Caco-2 (cell line): ENCODE results near the gene CEP83. TPM values are rescaled to one million over a fixed set of nuclear protein-coding genes. Genes with fewer than 3 reads are reported as not detected.
"Not testable (repeated sequence)": the region's sequence is repeated elsewhere in the genome, so short reads cannot be mapped to it uniquely, and the experiment has no call there.

Experiments used
- BruUV-seq: library from RNA; stranded (reverse); fragments of 400-500 nt; replicated peaks from 2 replicates; lab custom pipeline; 2021; lab: Mats Ljungman, UMichigan
- CTCF ChIA-PET: fragments of 300-600 bp; sonication (Branson Sonifier 250); formaldehyde crosslinking; loops from one replicate; lab custom pipeline; 2022; ENCODE audit warnings: antibody characterized with exemption; lab: Charles Lee
- POLR2A ChIA-PET: fragments of 300-600 bp; sonication (Branson Sonifier 250); formaldehyde crosslinking; loops from one replicate; lab custom pipeline; 2022; ENCODE audit warnings: antibody characterized with exemption; lab: Charles Lee
- DNase-seq, 2 experiments: peaks; one replicate each; pipeline versions ENCODE4 v3.0.0 to v3.0.0-alpha.2; 2020 to 2022
- H3K27me3 ChIP-seq: replicated peaks from 2 replicates; pipeline ENCODE4 v1.6.0; 2011; ENCODE audit warnings: low read length; ENCODE audit not compliant: control insufficient read depth, insufficient read depth
- H3K36me3 ChIP-seq: 2 replicates; pipeline ENCODE4 v1.5.1; 2011; ENCODE audit warnings: low read length; ENCODE audit not compliant: control insufficient read depth, insufficient read depth
- H3K4me1 ChIP-seq: fragments of 250-450 bp; sonication (Bioruptor Pico); 2 replicates; pipeline ENCODE4 v1.5.1; 2020; ENCODE audit warnings: mild to moderate bottlenecking
- H3K4me3 ChIP-seq: 2 replicates; pipeline ENCODE4 v1.5.1; 2011; ENCODE audit warnings: low read depth, mild to moderate bottlenecking, control low read depth, low read length
- H3K9me3 ChIP-seq: fragments of 250-450 bp; sonication (Bioruptor Pico); 2 replicates; pipeline ENCODE4 v1.5.1; 2020; ENCODE audit warnings: mild to moderate bottlenecking, moderate library complexity
- H3K27ac Mint-ChIP-seq: one replicate; pipeline ENCODE4 v1.8.0; 2022; ENCODE audit warnings: mixed read lengths; ENCODE audit not compliant: unreplicated experiment
- H3K27me3 Mint-ChIP-seq: one replicate; pipeline ENCODE4 v1.8.0; 2022; ENCODE audit warnings: mixed read lengths; ENCODE audit not compliant: insufficient read depth, unreplicated experiment
- H3K36me3 Mint-ChIP-seq: one replicate; pipeline ENCODE4 v1.8.0; 2022; ENCODE audit warnings: mild to moderate bottlenecking, mixed read lengths; ENCODE audit not compliant: insufficient read depth, unreplicated experiment
- H3K4me1 Mint-ChIP-seq: one replicate; pipeline ENCODE4 v1.8.0; 2022; ENCODE audit warnings: low read depth, mixed read lengths; ENCODE audit not compliant: unreplicated experiment
- H3K4me3 Mint-ChIP-seq: one replicate; pipeline ENCODE4 v1.8.0; 2022; ENCODE audit warnings: mild to moderate bottlenecking, moderate library complexity, mixed read lengths; ENCODE audit not compliant: unreplicated experiment
- H3K9me3 Mint-ChIP-seq: one replicate; pipeline ENCODE4 v1.8.0; 2022; ENCODE audit warnings: mixed read lengths; ENCODE audit not compliant: unreplicated experiment
- CTCF ChIP-seq, 2 experiments: fragments of 200-600 bp in 1 of 2; IDR thresholded peaks; 1 replicate in 1 of 2; 2 replicates in 1 of 2; pipeline versions ENCODE4 v1.5.1 to v1.8.0; 2011 to 2022; ENCODE audit warnings: antibody characterized with exemption in 1 of 2, control low read depth in 1 of 2, inconsistent platforms in 1 of 2, low read depth in 1 of 2, low read length in 1 of 2, mild to moderate bottlenecking in 1 of 2, moderate library complexity in 1 of 2; ENCODE audit not compliant: insufficient read depth in 1 of 2, severe bottlenecking in 1 of 2, unreplicated experiment in 1 of 2
- intact Hi-C: fragments of 100-400 bp; cut with micrococcal nuclease; formaldehyde crosslinking; loops from one replicate; pipeline ENCODE4 v1.10.0; 2022; ENCODE audit not compliant: unreplicated experiment
- total RNA-seq: library from RNA; stranded (reverse); gene quantifications from 2 replicates; pipeline ENCODE4 v1.2.3, GENCODE V29; 2022

Gene CEP83
- total RNA-seq, 1 experiment from 2014 or later, result 23.3 TPM

- Histone ChIP-seq H3K27me3 (no peaks in the 10 kb centered on the region), H3K4me3 (peak overlapping the region; percentile 99), H3K36me3 (no peaks in the 10 kb centered on the region; the same call in 1 of the 2 replicates), H3K4me1 (peaks cover 3% of the 10 kb centered on the region; the same call in 1 of the 2 replicates), H3K9me3 (no peaks in the 10 kb centered on the region)
- Mint-ChIP-seq H3K36me3 (peaks cover 25% of the 10 kb centered on the region), H3K27ac (peak overlapping the region; percentile 90), H3K27me3 (no peaks in the 10 kb centered on the region), H3K4me1 (peaks cover 12% of the 10 kb centered on the region), H3K4me3 (peak overlapping the region; percentile 97), H3K9me3 (no peaks in the 10 kb centered on the region)
- ChIA-PET POLR2A (no interaction called here), CTCF (interaction anchor here (0.8 kb wide), 1 partner anchor 325 kb away, joined by 3 read pairs; no protein-coding TSS in a partner anchor)
- intact Hi-C loops, result no loop called here
- TSS peak; percentile 78 for BruUV-seq
- TF ChIP-seq CTCF (IDR thresholded peaks at IDR 0.05; ENCODE audit: insufficient read depth in 1 of 2, low read depth in 1 of 2, low read length in 1 of 2, severe bottlenecking in 1 of 2, unreplicated experiment in 1 of 2), result no peak
- no peak for DNase-seq
Measured at GRCh38 chr12:94458877-94459727, 565 bp downstream of the CEP83 start.

- Mint-ChIP-seq H3K4me3 (no peak overlapping the region), H3K4me1 (peaks cover 12% of the 10 kb centered on the region), H3K27me3 (no peaks in the 10 kb centered on the region), H3K36me3 (peaks cover 26% of the 10 kb centered on the region), H3K27ac (no peak overlapping the region), H3K9me3 (no peaks in the 10 kb centered on the region)
- TF ChIP-seq CTCF (IDR thresholded peaks at IDR 0.05; ENCODE audit: insufficient read depth in 1 of 2, low read depth in 1 of 2, low read length in 1 of 2, severe bottlenecking in 1 of 2, unreplicated experiment in 1 of 2), result no peak
- no peaks in the 10 kb centered on the region for H3K27me3 ChIP-seq
- H3K9me3 ChIP-seq, result no peaks in the 10 kb centered on the region
- no TSS peak for BruUV-seq
- no peak for DNase-seq
- no peak overlapping the region for H3K4me3 ChIP-seq
- intact Hi-C loops, result no loop called here
- ChIA-PET CTCF (no interaction called here), POLR2A (no interaction called here)
- H3K4me1 ChIP-seq, result peaks cover 3% of the 10 kb centered on the region; the same call in 1 of the 2 replicates
- no peaks in the 10 kb centered on the region; the same call in 1 of the 2 replicates for H3K36me3 ChIP-seq
Measured at GRCh38 chr12:94457311-94457710, 2.4 kb downstream of the CEP83 start.

GRCh38 chr12:94454318-94454717 is 5.3 kb downstream of the CEP83 start:
- H3K27ac Mint-ChIP-seq, H3K4me3 Mint-ChIP-seq, H3K4me1 ChIP-seq, H3K27me3 ChIP-seq, H3K4me3 ChIP-seq, intact Hi-C loops, H3K27me3 Mint-ChIP-seq, H3K9me3 Mint-ChIP-seq, H3K4me1 Mint-ChIP-seq, H3K36me3 ChIP-seq, POLR2A ChIA-PET, DNase-seq, H3K9me3 ChIP-seq, BruUV-seq: not testable (repeated sequence)
- H3K36me3 Mint-ChIP-seq, result peaks cover 22% of the 10 kb centered on the region
- CTCF ChIA-PET, result interaction anchor here (0.5 kb wide), 1 partner anchor 76 kb away, joined by 3 read pairs; no protein-coding TSS in a partner anchor
